BE2C (cell line): ENCODE measurements around the gene PATL2.

ENCODE experiments used
- DNase-seq: peaks from one replicate; pipeline ENCODE4 v3.0.0-alpha.2; 2020
- H3K27me3 ChIP-seq: fragments of 250-450 bp; sonication (Bioruptor Pico); 2 replicates; pipeline ENCODE4 v1.5.1; 2020; ENCODE audit warnings: mild to moderate bottlenecking
- H3K36me3 ChIP-seq: fragments of 250-450 bp; sonication (Bioruptor Pico); 2 replicates; pipeline ENCODE4 v1.5.1; 2020; ENCODE audit warnings: mild to moderate bottlenecking
- H3K4me1 ChIP-seq: fragments of 250-450 bp; sonication (Bioruptor Pico); 2 replicates; pipeline ENCODE4 v1.5.1; 2020
- H3K4me3 ChIP-seq: 2 replicates; pipeline ENCODE4 v1.5.1; 2011; ENCODE audit warnings: low read depth, low read length
- H3K9me3 ChIP-seq: fragments of 250-450 bp; sonication (Bioruptor Pico); 2 replicates; pipeline ENCODE4 v1.5.1; 2020
- TF ChIP-seq, protein P1 (sequence below): IDR thresholded peaks from 2 replicates; pipeline ENCODE4 v1.5.1; 2012; ENCODE audit warnings: mild to moderate bottlenecking, low read depth, low read length

The PATL2 gene

DNA sequence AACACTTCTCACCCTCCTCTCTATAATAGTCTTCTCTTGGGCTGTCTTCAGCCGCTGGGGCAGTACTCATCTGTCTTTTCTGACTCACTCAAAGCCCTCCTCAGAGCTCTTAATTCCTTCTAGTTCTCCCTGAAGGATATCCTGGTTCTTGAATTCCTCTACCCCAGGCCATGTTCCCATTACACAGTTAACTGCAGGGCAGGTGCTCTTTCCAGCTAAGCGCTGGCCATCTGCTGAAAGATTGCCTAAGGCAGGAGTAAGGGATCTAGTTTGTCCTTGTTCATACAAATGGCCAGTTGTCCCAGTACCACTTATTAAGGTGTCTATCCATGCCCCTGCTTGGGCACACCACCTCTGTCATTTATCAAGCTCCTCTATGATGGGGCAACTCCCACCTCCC lies 37.5 kb downstream of the PATL2 start:
- TF ChIP-seq, protein P1, sequence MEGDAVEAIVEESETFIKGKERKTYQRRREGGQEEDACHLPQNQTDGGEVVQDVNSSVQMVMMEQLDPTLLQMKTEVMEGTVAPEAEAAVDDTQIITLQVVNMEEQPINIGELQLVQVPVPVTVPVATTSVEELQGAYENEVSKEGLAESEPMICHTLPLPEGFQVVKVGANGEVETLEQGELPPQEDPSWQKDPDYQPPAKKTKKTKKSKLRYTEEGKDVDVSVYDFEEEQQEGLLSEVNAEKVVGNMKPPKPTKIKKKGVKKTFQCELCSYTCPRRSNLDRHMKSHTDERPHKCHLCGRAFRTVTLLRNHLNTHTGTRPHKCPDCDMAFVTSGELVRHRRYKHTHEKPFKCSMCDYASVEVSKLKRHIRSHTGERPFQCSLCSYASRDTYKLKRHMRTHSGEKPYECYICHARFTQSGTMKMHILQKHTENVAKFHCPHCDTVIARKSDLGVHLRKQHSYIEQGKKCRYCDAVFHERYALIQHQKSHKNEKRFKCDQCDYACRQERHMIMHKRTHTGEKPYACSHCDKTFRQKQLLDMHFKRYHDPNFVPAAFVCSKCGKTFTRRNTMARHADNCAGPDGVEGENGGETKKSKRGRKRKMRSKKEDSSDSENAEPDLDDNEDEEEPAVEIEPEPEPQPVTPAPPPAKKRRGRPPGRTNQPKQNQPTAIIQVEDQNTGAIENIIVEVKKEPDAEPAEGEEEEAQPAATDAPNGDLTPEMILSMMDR: no peak
- no peaks in the 10 kb centered on the region for H3K4me1 ChIP-seq
- H3K27me3 ChIP-seq: no peaks in the 10 kb centered on the region
- DNase-seq: no peak
- no peaks in the 10 kb centered on the region for H3K9me3 ChIP-seq
- H3K4me3 ChIP-seq: no peak overlapping the region
- no peaks in the 10 kb centered on the region for H3K36me3 ChIP-seq

GRCh38 chr15:44670087-44670950 lies 40.8 kb downstream of the PATL2 start:
- no peaks in the 10 kb centered on the region for H3K27me3 ChIP-seq
- no peaks in the 10 kb centered on the region for H3K36me3 ChIP-seq
- H3K4me3 ChIP-seq: no peak overlapping the region
- DNase-seq: no peak
- TF ChIP-seq, protein P1: no peak
- H3K9me3 ChIP-seq: no peaks in the 10 kb centered on the region
- H3K4me1 ChIP-seq: no peaks in the 10 kb centered on the region

GRCh38 chr15:44668921-44669320 lies 42.2 kb downstream of the PATL2 start:
- H3K4me3 ChIP-seq: no peak overlapping the region
- no peak for DNase-seq
- H3K36me3 ChIP-seq: no peaks in the 10 kb centered on the region
- TF ChIP-seq, protein P1: no peak
- H3K9me3 ChIP-seq: no peaks in the 10 kb centered on the region
- peaks cover 3% of the 10 kb centered on the region for H3K4me1 ChIP-seq
- H3K27me3 ChIP-seq: no peaks in the 10 kb centered on the region

DNA sequence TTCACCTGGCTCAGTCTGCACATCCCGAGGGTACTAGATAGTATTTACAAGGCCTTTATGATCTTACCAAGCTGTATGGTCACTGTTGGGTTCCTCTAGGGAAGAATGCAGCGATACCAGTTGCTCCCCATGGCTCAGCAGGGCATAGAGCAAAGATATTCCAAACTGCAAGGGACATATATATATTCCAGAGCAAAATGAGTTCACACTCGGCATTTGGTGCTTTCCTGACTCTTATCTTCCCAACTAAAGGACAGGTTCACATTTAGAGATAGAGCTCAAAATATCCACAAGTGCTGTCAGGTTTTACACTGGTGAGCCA lies 44.1 kb downstream of the PATL2 start:
- DNase-seq: no peak
- Histone ChIP-seq H3K9me3 (no peaks in the 10 kb centered on the region), H3K4me3 (no peak overlapping the region), H3K27me3 (no peaks in the 10 kb centered on the region), H3K36me3 (no peaks in the 10 kb centered on the region), H3K4me1 (peaks cover 5% of the 10 kb centered on the region)
- TF ChIP-seq, protein P1: no peak

- DNase-seq: no peak
- Histone ChIP-seq H3K9me3 (no peaks in the 10 kb centered on the region), H3K36me3 (no peaks in the 10 kb centered on the region), H3K4me1 (peaks cover 5% of the 10 kb centered on the region), H3K27me3 (no peaks in the 10 kb centered on the region), H3K4me3 (no peak overlapping the region)
- TF ChIP-seq, protein P1: no peak
Measured at GRCh38 chr15:44666210-44667038, 44.7 kb downstream of the PATL2 start.
